ENCODE data around the gene CELF1.

- TF ChIP-seq POLR2A (IDR thresholded peaks at IDR 0.05; ENCODE audit: low read depth), result no peak
- TF ChIP-seq, protein P1, sequence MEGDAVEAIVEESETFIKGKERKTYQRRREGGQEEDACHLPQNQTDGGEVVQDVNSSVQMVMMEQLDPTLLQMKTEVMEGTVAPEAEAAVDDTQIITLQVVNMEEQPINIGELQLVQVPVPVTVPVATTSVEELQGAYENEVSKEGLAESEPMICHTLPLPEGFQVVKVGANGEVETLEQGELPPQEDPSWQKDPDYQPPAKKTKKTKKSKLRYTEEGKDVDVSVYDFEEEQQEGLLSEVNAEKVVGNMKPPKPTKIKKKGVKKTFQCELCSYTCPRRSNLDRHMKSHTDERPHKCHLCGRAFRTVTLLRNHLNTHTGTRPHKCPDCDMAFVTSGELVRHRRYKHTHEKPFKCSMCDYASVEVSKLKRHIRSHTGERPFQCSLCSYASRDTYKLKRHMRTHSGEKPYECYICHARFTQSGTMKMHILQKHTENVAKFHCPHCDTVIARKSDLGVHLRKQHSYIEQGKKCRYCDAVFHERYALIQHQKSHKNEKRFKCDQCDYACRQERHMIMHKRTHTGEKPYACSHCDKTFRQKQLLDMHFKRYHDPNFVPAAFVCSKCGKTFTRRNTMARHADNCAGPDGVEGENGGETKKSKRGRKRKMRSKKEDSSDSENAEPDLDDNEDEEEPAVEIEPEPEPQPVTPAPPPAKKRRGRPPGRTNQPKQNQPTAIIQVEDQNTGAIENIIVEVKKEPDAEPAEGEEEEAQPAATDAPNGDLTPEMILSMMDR (IDR thresholded peaks at IDR 0.05), result no peak
Observed at GRCh38 chr11:47451990-47452389, 100.9 kb downstream of the CELF1 start.

Measured in esophagus muscularis mucosa (tissue), 3 donors.